ENCODE measurements around the gene TEX30.

- TF ChIP-seq CTCF (conservative IDR thresholded peaks at IDR 0.05), result no peak
- TF ChIP-seq ZFX (IDR thresholded peaks at IDR 0.05), result no peak
Observed at GRCh38 chr13:102758842-102759241, 14.7 kb downstream of the TEX30 start.

Data from C4-2B (cell line).